IMR-90 (cell line): ENCODE data around the gene PLEK2. TPM values are rescaled to one million over a fixed set of nuclear protein-coding genes. Genes with fewer than 3 reads are reported as not detected.

Experiments
- ATAC-seq: fragments of 200-7000 bp; cut with Tn5 transposase; 2 replicates; pipeline ENCODE4 v1.9.1; 2020; ENCODE audit warnings: low read depth, mild to moderate bottlenecking, moderate library complexity
- BruUV-seq: library from RNA; stranded (reverse); fragments of 400-500 nt; replicated peaks from 2 replicates; lab custom pipeline; 2021; lab: Mats Ljungman, UMichigan
- CTCF ChIA-PET: fragments of 300-600 bp; formaldehyde crosslinking; extraction: SDS; loops from one replicate; lab custom pipeline; 2021; ENCODE audit warnings: antibody characterized with exemption; lab: Yijun Ruan, JAX
- POLR2A ChIA-PET: fragments of 300-600 bp; sonication (Branson Sonifier 250); formaldehyde crosslinking; loops from one replicate; lab custom pipeline; 2022; ENCODE audit warnings: antibody characterized with exemption; ENCODE audit not compliant: unreplicated experiment; lab: Charles Lee
- DNase-seq: peaks from one replicate; pipeline ENCODE4 v3.0.0; 2013
- H2AFZ ChIP-seq: replicated peaks from 2 replicates; pipeline ENCODE3; 2013; ENCODE audit warnings: low read length, mild to moderate bottlenecking; ENCODE audit not compliant: poor library complexity
- H2AK5ac ChIP-seq: 2 replicates; pipeline ENCODE4 v1.6.1; 2013; ENCODE audit warnings: low read depth, low read length, inconsistent platforms
- H2AK9ac ChIP-seq: replicated peaks from 2 replicates; pipeline ENCODE3; 2013; ENCODE audit warnings: mild to moderate bottlenecking, low read depth, low read length, moderate library complexity; ENCODE audit not compliant: poor library complexity
- H2BK120ac ChIP-seq: 2 replicates; pipeline ENCODE4 v1.6.1; 2013; ENCODE audit warnings: low read depth, low read length, inconsistent platforms
- H2BK15ac ChIP-seq: 3 replicates; pipeline ENCODE4 v1.6.1; 2013; ENCODE audit warnings: low read depth, low read length, inconsistent platforms
- H2BK20ac ChIP-seq: 2 replicates; pipeline ENCODE4 v1.6.1; 2013; ENCODE audit warnings: low read depth, mild to moderate bottlenecking, inconsistent platforms, low read length, moderate library complexity
- H2BK5ac ChIP-seq: 2 replicates; pipeline ENCODE4 v1.6.1; 2013; ENCODE audit warnings: mild to moderate bottlenecking, low read depth, low read length, inconsistent platforms; ENCODE audit not compliant: poor library complexity, severe bottlenecking
- H3K14ac ChIP-seq: replicated peaks from 2 replicates; pipeline ENCODE4 v1.6.1; 2013; ENCODE audit warnings: low read depth, low read length, inconsistent platforms
- H3K18ac ChIP-seq: 2 replicates; pipeline ENCODE4 v1.6.1; 2013; ENCODE audit warnings: low read depth, low read length, control low read depth
- H3K23ac ChIP-seq: 2 replicates; pipeline ENCODE4 v1.6.1; 2013; ENCODE audit warnings: low read depth, low read length, inconsistent platforms
- H3K27ac ChIP-seq: 2 replicates; pipeline ENCODE4 v1.5.1; 2013; ENCODE audit warnings: mild to moderate bottlenecking, control low read depth, low read length; ENCODE audit not compliant: insufficient read depth
- H3K27me3 ChIP-seq: 2 replicates; pipeline ENCODE4 v1.6.1; 2013; ENCODE audit warnings: low read length; ENCODE audit not compliant: control insufficient read depth, insufficient read depth
- H3K36me3 ChIP-seq: 2 replicates; pipeline ENCODE4 v1.6.1; 2013; ENCODE audit warnings: low read length, mixed read lengths; ENCODE audit not compliant: control insufficient read depth, insufficient read depth
- H3K4ac ChIP-seq: 2 replicates; pipeline ENCODE4 v1.6.1; 2013; ENCODE audit warnings: low read depth, low read length, inconsistent platforms
- H3K4me1 ChIP-seq: 2 replicates; pipeline ENCODE4 v1.6.1; 2013; ENCODE audit warnings: low read length, mixed read lengths; ENCODE audit not compliant: control insufficient read depth, insufficient read depth
- H3K4me2 ChIP-seq: 2 replicates; pipeline ENCODE4 v1.6.1; 2013; ENCODE audit warnings: low read depth, mild to moderate bottlenecking, control low read depth, low read length, moderate library complexity
- H3K4me3 ChIP-seq: 2 replicates; pipeline ENCODE4 v1.5.1; 2013; ENCODE audit warnings: low read depth, mild to moderate bottlenecking, control low read depth, low read length, moderate library complexity; ENCODE audit not compliant: insufficient read depth
- H3K56ac ChIP-seq: 2 replicates; pipeline ENCODE4 v1.6.1; 2013; ENCODE audit warnings: low read length, inconsistent platforms; ENCODE audit not compliant: insufficient read depth; ENCODE audit errors: extremely low read depth
- H3K79me1 ChIP-seq, 2 experiments: 2 replicates each; pipeline ENCODE4 v1.6.1; 2013; ENCODE audit warnings: low read length in 2 of 2, inconsistent platforms in 1 of 2, low read depth in 1 of 2
- H3K9ac ChIP-seq: 2 replicates; pipeline ENCODE4 v1.6.1; 2013; ENCODE audit warnings: low read depth, low read length, control low read depth
- H3K9me1 ChIP-seq: 2 replicates; pipeline ENCODE4 v1.6.1; 2013; ENCODE audit warnings: low read length, inconsistent platforms; ENCODE audit not compliant: insufficient read depth
- H3K9me3 ChIP-seq: 2 replicates; pipeline ENCODE4 v1.6.1; 2013; ENCODE audit warnings: low read length; ENCODE audit not compliant: control insufficient read depth, insufficient read depth
- H4K20me1 ChIP-seq: 2 replicates; pipeline ENCODE4 v1.6.1; 2013; ENCODE audit warnings: low read length, inconsistent platforms; ENCODE audit not compliant: insufficient read depth
- H4K5ac ChIP-seq: 2 replicates; pipeline ENCODE4 v1.6.1; 2013; ENCODE audit warnings: mild to moderate bottlenecking, low read depth, low read length, control low read depth
- H4K8ac ChIP-seq, 2 experiments: 2 replicates each; pipeline ENCODE4 v1.6.1; 2013; ENCODE audit warnings: low read depth in 2 of 2, low read length in 2 of 2, control low read depth in 1 of 2, inconsistent platforms in 1 of 2
- H4K91ac ChIP-seq: 2 replicates; pipeline ENCODE4 v1.6.1; 2013; ENCODE audit warnings: low read depth, low read length, inconsistent platforms; ENCODE audit not compliant: insufficient read depth
- FOS ChIP-seq: fragments of 150-350 bp; IDR thresholded peaks from 2 replicates; pipeline ENCODE4 v1.6.1; 2016; ENCODE audit warnings: low read depth, low read length
- RAD21 ChIP-seq: IDR thresholded peaks from 2 replicates; pipeline ENCODE4 v1.6.1; 2012; ENCODE audit warnings: low read length, improper control_type of control experiment
- WGBS, 2 experiments: methylation state at CpG; one replicate each; pipeline versions ENCODE4 v1.1.5 to v1.1.7; 2013; ENCODE audit warnings: missing lambda C conversion rate in 2 of 2; ENCODE audit not compliant: insufficient read length in 1 of 2; ENCODE audit errors: extremely low coverage in 2 of 2; 5-methylcytosine and 5-hydroxymethylcytosine counted together
- dilution Hi-C: fragments of 300-500 bp; cut with HindIII; formaldehyde crosslinking; loops from one replicate; pipeline ENCODE4 v1.14.3; 2018; ENCODE audit warnings: low sequenced_read_pairs; ENCODE audit not compliant: unreplicated experiment
- in situ Hi-C: fragments of 300-500 bp; cut with MboI; formaldehyde crosslinking; loops from 3 replicates; pipeline ENCODE4 v1.14.3; 2019; ENCODE audit warnings: low sequenced_read_pairs, inconsistent platforms, mixed read lengths
- intact Hi-C: fragments of 100-400 bp; cut with micrococcal nuclease; formaldehyde crosslinking; loops from 2 replicates; pipeline ENCODE4 v1.10.0; 2022
- polyA plus RNA-seq, 3 experiments: library from polyadenylated mRNA; depleted of rRNA; stranded (reverse); fragments of >200 nt; gene quantifications; 2 replicates each; pipeline ENCODE4 v1.2.3, GENCODE V29; 2012; ENCODE audit warnings: low replicate concordance in 1 of 3
- total RNA-seq: library from RNA; depleted of rRNA; stranded (reverse); fragments of >200 nt; gene quantifications from 2 replicates; pipeline ENCODE4 v1.2.3, GENCODE V29; 2012

The PLEK2 gene
- total and polyA plus RNA-seq, 2 of the 4 experiments (the other 2 are of a cell fraction) = 1.7 to 2.5 TPM

DNA sequence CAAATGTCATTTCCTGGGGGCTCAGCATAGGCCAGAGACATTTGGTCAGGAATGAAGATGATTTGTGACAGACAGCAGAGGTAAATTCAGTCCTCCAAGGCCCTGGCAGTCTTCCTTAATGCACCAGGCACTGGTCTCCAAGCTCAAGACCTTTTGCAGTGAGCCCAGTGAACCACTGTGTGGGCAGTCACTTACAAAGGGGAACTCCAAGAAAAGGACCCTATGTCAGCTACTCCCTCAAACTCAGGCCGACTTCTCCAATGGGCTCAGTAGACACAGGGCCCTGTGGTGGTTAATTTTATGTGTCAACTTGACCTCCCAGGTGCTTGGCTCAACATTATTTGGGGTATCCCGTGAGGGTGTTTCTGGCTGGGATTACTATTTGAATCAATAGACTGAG lies 29.3 kb upstream of the PLEK2 start:
- Histone ChIP-seq H2BK5ac (no peak overlapping the region), H3K9me1 (no peaks in the 10 kb centered on the region), H2AK9ac (peak overlapping the region; percentile 20), H2BK20ac (no peak overlapping the region), H3K18ac (no peak overlapping the region), H3K27ac (no peak overlapping the region), H3K27me3 (peaks cover 44% of the 10 kb centered on the region), H3K9me3 (no peaks in the 10 kb centered on the region), H4K8ac (no peak overlapping the region), H4K20me1 (no peaks in the 10 kb centered on the region), H4K91ac (no peak overlapping the region), H3K79me1 (no peaks in the 10 kb centered on the region), H3K4me1 (no peaks in the 10 kb centered on the region), H3K14ac (no peak overlapping the region), H3K4ac (no peak overlapping the region), H3K9ac (no peak overlapping the region), H2BK120ac (no peak overlapping the region), H3K4me3 (no peak overlapping the region), H3K36me3 (no peaks in the 10 kb centered on the region), H2BK15ac (no peak overlapping the region), H4K5ac (no peak overlapping the region), H3K56ac (no peak overlapping the region), H3K23ac (no peak overlapping the region), H3K4me2 (no peak overlapping the region), H2AK5ac (no peak overlapping the region), H2AFZ (peak overlapping the region; percentile 41)
- ChIA-PET POLR2A (no interaction called here), CTCF (no interaction called here)
- ATAC-seq (no peak), DNase-seq (no peak)
- TF ChIP-seq FOS (no peak), RAD21 (no peak)
- no CpG with 5 or more reads among the region's 2 CpGs for WGBS, 2 experiments
- intact Hi-C loops (no loop called here), in situ Hi-C loops (loop anchor here (10.0 to 25.0 kb wide), 2 partner anchors 114 to 271 kb away; partner anchors contain the start of gene RDH12), dilution Hi-C loops (no loop called here)
- no TSS peak for BruUV-seq
